LNCAP (cell line): Measurements from ENCODE around the gene TMC5.

Source experiments
- TF ChIP-seq, protein P1 (sequence below): fragments of 450-650 bp; IDR thresholded peaks from 2 replicates; pipeline ENCODE4 v1.5.1; 2017; ENCODE audit warnings: mild to moderate bottlenecking

TMC5 gene

DNA sequence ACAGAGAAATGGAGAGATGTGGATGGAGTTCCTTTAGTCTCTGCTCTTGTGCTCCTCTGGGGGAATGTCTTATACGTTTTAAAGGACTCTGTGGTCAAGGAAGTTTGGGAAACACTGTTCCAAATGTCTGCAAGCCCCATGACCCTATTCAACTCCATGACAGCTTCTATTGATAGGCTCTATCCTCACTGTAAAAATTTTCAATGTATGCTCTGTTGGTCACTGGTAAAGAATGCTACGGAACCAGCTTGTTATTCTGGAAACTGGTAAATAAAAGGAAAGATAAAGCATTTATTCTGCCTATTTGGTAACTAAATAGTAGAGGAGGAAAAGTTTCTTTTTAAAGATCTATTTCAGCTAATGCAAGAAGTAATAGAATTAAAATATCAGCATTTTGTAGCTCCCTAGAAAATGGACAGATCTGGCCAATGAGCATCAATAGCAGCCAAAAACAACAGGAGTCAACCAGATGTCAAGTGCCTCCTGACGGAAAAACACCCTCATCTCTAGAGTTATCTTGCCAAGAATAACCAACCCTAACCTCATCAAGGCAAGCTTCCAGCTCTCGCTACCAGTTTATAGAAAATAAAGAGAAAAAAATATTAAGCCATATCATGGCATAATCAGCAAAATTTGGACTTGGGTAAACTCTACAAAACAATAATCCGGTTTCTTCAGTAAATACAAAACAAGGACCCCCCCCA, 88.1 kb downstream of the TMC5 start:
- TF ChIP-seq, protein P1, sequence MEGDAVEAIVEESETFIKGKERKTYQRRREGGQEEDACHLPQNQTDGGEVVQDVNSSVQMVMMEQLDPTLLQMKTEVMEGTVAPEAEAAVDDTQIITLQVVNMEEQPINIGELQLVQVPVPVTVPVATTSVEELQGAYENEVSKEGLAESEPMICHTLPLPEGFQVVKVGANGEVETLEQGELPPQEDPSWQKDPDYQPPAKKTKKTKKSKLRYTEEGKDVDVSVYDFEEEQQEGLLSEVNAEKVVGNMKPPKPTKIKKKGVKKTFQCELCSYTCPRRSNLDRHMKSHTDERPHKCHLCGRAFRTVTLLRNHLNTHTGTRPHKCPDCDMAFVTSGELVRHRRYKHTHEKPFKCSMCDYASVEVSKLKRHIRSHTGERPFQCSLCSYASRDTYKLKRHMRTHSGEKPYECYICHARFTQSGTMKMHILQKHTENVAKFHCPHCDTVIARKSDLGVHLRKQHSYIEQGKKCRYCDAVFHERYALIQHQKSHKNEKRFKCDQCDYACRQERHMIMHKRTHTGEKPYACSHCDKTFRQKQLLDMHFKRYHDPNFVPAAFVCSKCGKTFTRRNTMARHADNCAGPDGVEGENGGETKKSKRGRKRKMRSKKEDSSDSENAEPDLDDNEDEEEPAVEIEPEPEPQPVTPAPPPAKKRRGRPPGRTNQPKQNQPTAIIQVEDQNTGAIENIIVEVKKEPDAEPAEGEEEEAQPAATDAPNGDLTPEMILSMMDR = no peak

DNA sequence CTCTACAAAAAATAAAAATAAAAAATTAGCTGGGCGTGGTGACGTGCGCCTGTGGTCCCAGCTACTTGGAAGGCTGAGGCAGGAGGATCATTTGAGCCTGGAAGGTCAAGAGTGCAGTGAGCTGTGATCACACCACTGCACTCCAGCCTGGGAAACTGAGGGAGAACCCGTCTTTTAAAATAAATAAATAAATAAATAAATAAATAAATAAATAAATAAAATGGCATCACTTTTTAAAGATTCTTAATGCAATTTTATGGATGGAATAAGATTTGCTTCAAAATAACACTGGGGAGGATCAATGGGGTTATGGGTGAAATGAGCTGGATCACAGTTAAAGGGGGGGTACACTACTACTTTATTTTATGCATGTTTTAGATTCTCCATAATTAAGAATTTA, 89.3 kb downstream of the TMC5 start:
- TF ChIP-seq, protein P1 = no peak

GRCh38 chr16:19507867-19508266, 90.2 kb downstream of the TMC5 start:
- TF ChIP-seq, protein P1 = no peak

DNA sequence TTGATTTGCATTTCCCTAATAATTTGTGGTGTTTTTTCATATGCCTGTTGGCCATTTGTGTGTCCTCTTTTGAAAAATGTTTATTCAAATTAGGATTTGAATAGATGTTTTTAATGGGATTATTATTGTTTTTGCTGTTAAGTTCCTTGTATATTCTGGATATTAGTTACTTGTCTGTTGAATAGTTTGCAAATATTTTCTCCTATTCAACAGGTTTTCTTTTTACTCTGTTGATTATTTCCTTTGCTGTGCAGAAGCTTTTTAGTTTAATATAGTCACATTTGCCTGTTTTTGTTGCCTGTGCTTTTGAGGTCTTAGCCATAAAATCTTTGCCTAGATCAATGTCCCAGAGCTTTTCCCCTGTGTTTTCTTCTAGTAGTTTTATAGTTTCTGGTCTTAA, 94.6 kb downstream of the TMC5 start:
- TF ChIP-seq, protein P1 = no peak

DNA sequence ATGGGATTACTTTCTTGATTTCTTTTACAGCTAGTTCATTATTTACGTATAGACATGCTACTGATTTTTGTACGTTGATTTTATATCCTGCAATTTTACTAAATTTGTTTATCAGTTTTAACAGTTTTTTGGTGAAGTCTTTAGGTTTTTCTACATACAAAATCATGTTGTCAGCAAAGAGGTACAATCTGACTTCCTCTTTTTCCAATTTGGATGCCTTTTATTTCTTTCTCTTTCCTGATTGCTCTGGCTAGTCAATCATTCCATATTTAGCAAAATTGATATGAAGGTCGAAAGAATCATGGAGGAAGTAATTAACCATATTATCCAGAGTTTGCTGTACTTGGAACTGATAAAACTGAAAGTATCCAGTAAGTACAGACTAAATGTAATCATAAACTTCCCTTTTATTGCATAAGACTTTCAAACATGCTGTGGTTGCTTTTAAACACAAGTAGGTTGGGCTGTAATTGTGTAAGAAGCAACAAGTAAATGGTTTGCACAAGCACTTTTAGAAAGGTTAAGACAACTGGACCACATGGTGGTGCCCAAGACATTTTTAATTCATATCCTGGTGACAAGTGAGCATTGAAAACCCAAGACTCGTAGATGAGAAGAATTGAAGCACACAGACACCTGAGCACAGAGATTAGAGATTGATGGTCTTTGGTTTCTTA, 95.8 kb downstream of the TMC5 start:
- TF ChIP-seq, protein P1 = no peak

DNA sequence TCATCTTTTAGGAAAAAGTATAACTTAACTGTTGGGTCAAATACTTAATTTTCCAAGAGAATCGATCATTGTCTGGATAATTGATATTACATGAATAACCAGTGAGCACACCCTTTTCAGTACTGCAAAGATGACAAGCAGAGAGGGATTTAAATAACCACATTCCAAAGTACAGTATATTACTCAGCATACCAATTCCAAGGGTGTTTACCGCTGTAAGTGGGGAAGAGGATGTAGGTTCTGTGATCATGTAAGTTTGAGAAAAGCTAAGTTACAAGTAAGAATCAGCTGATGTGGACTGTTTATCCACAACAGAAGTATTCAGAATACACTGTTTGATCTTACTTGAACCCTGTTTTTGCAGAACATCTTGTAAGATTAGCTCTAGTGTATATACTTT, 98.1 kb downstream of the TMC5 start:
- TF ChIP-seq, protein P1 = no peak

- TF ChIP-seq, protein P1 = no peak
Measured at GRCh38 chr16:19517424-19518089, 99.9 kb downstream of the TMC5 start.
